Measurements from ENCODE around the gene GRM1.
A peak's percentile ranks its signal among the peaks of the same experiment; 100 is the strongest.

GRM1 gene

GRCh38 chr6:146100776-146101175, 71.9 kb downstream of the GRM1 start:
- no peak for DNase-seq

DNA sequence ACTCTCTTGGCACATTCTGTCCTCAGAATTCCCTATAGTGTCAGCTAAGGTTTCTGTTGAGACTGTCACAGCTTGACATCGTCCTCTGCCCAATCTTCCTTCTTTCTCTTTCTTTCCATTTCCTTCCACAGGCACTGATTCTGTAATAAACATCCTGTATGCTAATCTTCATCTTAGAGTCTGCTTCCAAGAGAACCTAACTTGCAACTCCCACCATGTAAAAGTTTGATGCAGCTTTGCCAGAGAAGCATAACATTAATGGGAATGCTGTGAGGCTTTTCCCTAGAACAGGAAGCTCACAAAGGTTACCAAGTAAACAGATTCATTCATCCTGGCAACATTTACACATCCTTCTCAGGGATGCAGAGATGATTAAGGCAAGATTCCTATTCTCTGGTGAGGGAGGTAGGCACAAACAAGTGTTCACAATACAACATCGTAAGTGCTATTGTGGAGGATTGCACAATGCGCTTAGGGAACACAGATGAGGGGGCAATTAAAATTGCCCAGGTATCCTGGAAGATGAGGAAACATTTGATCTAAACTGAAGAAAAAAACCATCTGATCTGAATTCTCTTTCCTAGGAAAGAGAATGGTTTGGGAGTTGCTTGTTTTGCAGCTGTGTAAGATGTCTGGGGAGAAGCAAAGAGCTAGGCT, 74.7 kb downstream of the GRM1 start:
- no peak for DNase-seq

DNA sequence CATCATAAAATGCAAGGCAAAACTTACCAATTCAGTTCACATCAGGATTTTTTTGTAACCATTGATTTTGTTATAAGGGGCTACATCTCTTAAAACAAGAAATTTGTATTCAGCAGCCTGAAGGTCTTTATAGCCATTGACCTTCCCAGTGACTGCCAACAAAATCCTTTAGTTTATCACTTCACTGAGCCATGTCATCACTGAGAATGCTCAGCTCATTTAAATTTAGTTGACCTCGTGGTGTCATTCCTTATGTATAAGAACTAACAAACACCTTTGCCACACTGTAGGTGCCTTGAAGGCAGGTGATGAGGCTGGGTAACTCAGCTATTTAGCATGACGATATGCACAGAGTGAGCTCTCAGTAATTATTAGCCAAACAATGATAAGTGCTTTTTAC, 77.7 kb downstream of the GRM1 start:
- DNase-seq = no peak

DNA sequence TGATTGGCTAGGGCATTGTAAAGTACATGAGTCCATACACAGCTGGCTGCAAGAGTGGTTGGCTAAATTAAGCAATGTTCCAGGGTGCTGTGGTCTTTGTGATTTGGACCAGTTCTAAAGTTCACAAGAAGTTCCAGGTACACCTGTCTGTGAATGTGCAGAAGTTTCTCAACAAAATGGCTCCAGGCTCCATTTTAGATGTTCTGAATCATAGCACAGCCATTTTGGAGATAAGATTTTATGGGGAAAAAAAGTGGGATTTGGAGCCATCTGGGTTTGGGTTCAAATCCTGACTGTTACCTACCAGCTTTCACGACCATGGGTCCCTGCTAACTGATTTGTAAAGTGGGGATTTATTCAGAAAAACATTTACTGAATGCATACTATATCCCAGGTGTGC, 82.1 kb downstream of the GRM1 start:
- DNase-seq = no peak

DNA sequence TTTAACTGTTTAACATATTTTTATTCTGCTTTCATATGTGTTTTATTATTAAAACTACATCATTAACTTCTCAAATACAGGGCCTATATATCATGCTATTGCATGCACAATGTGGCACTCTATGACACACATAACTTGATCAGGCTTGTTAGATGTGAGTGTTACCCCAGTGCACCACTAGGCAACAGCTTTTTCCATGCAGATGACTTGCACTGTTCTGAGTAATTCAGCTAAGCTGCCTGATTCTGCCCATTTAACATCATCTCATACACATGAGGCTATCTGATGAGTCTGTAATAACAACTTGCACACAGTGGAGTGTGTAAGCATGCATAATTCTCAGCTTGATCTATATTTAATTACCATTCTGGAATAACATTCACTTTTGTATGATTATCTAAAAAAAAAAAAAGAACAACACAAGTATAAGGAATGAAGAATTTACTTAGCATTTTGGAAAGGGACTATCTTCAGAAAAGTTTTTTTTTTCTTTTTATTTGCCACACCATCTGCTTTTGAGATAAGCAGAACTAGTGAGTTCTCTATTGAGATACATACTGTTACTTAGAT, 83.1 kb downstream of the GRM1 start:
- DNase-seq = no peak

DNA sequence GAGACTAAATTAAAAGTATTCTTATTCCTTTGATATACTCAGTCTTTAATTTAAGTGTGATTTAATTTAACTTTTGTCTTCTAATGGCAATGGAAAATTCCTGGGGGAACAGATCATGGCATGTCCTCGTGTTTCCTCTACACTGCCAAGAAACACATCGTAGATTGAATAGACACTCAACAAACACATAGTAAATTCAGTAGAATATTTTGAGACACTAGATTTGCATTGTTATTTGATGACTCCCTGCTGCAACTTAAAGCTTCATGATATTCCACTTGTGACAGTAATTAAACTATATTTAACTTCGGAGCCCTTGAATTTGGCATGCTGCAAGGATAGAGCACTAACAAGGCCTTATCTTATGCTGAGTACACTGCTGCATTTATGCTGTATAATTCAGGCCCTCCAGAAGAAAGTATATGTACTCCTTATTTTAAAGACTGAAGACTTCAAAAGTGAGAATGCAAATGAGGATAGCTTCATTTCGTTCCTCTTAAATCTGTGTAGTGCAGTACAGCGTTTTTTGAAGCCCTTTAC, 84.3 kb downstream of the GRM1 start:
- DNase-seq = no peak

- no peak for DNase-seq
Measured at GRCh38 chr6:146123616-146124015, 94.8 kb downstream of the GRM1 start.

- DNase-seq = no peak
Measured at GRCh38 chr6:146127447-146128215, 98.8 kb downstream of the GRM1 start.

DNA sequence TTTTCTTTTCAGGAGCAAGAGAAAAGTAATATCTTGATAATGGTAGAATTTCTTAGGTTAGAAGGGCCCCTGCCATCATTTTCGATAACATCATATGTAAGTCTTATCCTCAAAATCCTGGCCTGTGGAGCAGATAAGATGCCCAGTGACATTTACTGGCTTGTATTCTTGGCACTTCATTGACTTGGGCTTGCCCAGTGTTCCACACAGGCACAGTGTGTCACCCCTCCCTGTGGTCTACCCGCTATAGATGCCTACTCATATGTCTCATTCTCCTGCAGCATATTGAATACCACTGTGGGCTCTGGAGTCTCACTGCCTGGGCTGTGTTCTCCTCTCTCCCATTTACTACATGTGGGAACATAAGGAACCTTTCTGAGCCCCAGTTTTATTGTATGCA, 105.0 kb downstream of the GRM1 start:
- DNase-seq = no peak

DNA sequence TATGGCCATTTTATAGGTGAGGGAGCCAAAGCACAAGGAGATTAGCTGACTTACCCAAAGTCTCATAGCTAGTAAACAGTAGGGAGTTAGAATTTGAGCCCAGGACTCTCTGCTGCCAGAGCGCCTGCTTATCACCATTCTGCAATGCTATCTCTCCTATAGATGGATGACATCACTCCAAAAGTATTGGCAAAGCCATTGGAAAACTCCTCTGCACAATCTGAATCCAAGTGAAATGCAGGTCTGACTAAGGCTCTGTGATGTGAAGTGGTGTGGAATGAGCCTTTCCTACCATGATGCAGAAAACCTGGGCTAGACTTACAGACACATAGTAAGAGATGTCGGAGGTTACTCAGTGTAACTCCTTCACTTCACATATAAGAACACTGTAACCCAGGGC, 106.3 kb downstream of the GRM1 start:
- DNase-seq = peak; percentile 9

GRCh38 chr6:146146836-146147235, 118.0 kb downstream of the GRM1 start:
- no peak for DNase-seq

- no peak for DNase-seq
Measured at GRCh38 chr6:146149770-146150169, 120.9 kb downstream of the GRM1 start.

GRCh38 chr6:146153040-146153758, 124.3 kb downstream of the GRM1 start:
- DNase-seq = no peak

DNA sequence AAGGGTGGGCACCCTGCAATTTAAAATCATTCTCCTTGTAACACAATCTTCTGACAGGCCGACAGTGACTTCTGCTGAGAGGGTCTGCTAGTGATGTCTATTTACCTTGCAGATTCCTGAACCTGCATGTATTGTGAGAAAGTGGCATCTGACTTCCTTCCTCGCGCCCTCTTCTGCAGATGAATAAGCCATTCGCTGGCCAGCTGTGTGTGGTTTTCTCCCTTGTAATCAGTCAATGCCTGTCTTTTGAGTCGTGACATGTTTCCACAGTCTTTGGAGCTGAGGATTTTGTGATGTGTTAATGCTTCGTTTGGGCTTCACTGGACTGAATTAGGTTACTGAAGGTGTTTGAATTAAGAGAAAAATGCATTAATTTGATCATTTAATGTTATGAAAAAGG, 125.3 kb downstream of the GRM1 start:
- DNase-seq = no peak

DNA sequence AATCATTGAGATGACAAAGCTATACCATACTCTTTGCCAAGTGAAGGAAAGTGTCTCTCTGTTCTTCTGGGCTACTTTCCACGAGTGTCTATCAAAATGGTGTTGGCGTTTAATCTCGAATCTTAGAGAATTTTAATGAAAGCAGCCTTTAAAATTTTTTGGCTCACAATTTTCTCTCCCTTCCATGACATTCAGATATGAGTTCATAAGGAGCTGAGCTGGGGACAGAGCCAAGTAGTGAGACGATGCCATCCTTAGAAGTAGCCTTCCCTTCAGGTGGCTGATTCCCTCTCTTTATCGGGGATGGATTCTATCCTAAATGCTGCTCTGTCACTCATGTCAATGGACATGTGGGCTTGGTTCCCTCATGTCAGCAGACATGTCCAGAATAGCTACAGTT, 132.8 kb downstream of the GRM1 start:
- no peak for DNase-seq

GRCh38 chr6:146169872-146170271, 141.0 kb downstream of the GRM1 start:
- no peak for DNase-seq

- DNase-seq = no peak
Measured at GRCh38 chr6:146177785-146178184, 148.9 kb downstream of the GRM1 start.

- no peak for DNase-seq
Measured at GRCh38 chr6:146183831-146184230, 155.0 kb downstream of the GRM1 start.

DNA sequence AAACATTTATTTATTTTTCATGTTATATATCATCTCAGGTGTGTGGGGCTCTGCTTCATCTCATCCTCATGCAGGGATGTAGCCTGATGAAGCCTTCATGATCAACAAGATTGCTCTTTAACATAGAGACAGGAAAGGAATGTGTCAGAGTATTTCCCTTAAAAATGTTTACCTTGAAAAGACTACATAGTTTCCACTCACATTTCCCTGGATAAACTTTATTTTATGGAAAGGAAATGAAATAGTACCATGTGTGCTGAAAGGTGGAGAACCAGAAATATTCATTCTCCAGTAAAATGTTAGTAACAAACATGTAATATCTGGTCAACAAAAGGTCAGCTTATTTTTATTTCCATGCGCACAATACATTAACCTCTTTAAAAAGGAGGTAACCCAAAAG, 155.8 kb downstream of the GRM1 start:
- DNase-seq = no peak

GRCh38 chr6:146189131-146189530, 160.3 kb downstream of the GRM1 start:
- DNase-seq = no peak

GRCh38 chr6:146190581-146190980, 161.7 kb downstream of the GRM1 start:
- DNase-seq = no peak

GRCh38 chr6:146191166-146191565, 162.3 kb downstream of the GRM1 start:
- DNase-seq = no peak

DNA sequence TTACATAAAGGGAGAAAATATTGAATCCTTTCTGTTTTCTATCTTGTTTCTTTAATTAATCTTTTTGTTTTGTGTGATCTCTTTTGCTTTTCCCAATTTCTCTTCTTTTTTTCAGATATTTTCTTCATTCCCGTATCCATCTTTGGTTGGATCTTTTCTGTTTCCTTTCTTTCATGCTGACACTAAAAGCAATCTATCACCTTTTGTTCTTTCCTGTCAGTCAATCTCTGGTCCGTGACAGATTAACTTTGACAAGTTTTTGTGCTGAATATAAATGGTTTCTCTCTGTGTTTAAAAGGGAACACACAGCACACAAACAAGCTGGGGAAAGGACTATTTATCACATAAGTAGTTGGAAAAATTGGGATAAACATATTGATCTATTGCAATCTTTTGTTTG, 162.8 kb downstream of the GRM1 start:
- DNase-seq = no peak

- no peak for DNase-seq
Measured at GRCh38 chr6:146194434-146194833, 165.6 kb downstream of the GRM1 start.
